Neural cell (in vitro differentiated cells): ENCODE results near the gene MRPS34.

Source experiments
- CTCF ChIP-seq: fragments of 450-650 bp; IDR thresholded peaks from 2 replicates; pipeline ENCODE4 v1.5.1; 2014; ENCODE audit warnings: antibody characterized with exemption, mild to moderate bottlenecking, moderate library complexity; ENCODE audit not compliant: poor library complexity, severe bottlenecking
- EP300 ChIP-seq: fragments of 450-650 bp; conservative IDR thresholded peaks from 2 replicates; pipeline ENCODE4 v1.6.1; 2014; ENCODE audit warnings: antibody characterized with exemption, mild to moderate bottlenecking, moderate library complexity; ENCODE audit not compliant: poor library complexity, severe bottlenecking
- EZH2 ChIP-seq: fragments of 200-600, 300-800 bp; shearing (Covaris generic), sonication (generic); IDR thresholded peaks from 2 replicates; pipeline ENCODE4 v1.6.1; 2014; ENCODE audit warnings: antibody characterized with exemption, low read length, borderline replicate concordance, mild to moderate bottlenecking; ENCODE audit not compliant: insufficient read depth, poor library complexity, severe bottlenecking

- TF ChIP-seq CTCF (no peak), EZH2 (no peak), EP300 (no peak)
These were observed 21.4 kb upstream of the MRPS34 start for GRCh38 chr16:1794221-1794871.
